ENCODE results near the gene TRAF3IP1.
A peak's percentile ranks its signal among the peaks of the same experiment; 100 is the strongest.

The TRAF3IP1 gene

GRCh38 chr2:238289574-238289973 is 30.7 kb upstream of the TRAF3IP1 start:
- H3K4me3 ChIP-seq (ENCODE audit: low read depth, low read length): peak overlapping the region; percentile 85
- DNase-seq (ENCODE audit: low read depth): no peak
- TF ChIP-seq CTCF (IDR thresholded peaks at IDR 0.05; ENCODE audit: low read depth, low read length, missing control alignments): no peak

GRCh38 chr2:238290091-238290509 is 30.2 kb upstream of the TRAF3IP1 start:
- DNase-seq (ENCODE audit: low read depth): no peak
- no peak for TF ChIP-seq CTCF (IDR thresholded peaks at IDR 0.05; ENCODE audit: low read depth, low read length, missing control alignments)
- H3K4me3 ChIP-seq (ENCODE audit: low read depth, low read length): no peak overlapping the region

- no peak for TF ChIP-seq CTCF (IDR thresholded peaks at IDR 0.05; ENCODE audit: low read depth, low read length, missing control alignments)
- H3K4me3 ChIP-seq (ENCODE audit: low read depth, low read length): no peak overlapping the region
- no peak for DNase-seq (ENCODE audit: low read depth)
Measured at GRCh38 chr2:238290715-238291549, 29.4 kb upstream of the TRAF3IP1 start.

- no peak for TF ChIP-seq CTCF (IDR thresholded peaks at IDR 0.05; ENCODE audit: low read depth, low read length, missing control alignments)
- no peak overlapping the region for H3K4me3 ChIP-seq (ENCODE audit: low read depth, low read length)
- no peak for DNase-seq (ENCODE audit: low read depth)
Measured at GRCh38 chr2:238291550-238292281, 28.6 kb upstream of the TRAF3IP1 start.

DNA sequence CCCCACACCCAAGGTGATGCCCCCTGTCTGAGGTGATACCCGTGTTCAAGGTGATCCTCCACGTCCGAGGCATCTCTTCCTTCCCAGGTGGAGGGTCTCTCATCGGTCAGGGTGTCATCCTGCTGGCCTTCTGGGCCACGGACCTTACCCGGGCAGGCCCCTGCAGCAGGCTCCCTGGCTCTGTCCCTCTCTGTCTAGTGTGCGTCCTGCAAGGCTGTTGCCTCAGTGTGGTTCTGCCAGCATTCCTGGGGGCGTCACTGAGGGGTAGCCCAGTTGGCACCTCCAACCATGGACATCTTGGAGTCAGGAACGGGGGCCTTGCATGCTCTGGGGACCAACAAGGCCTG is 26.3 kb upstream of the TRAF3IP1 start:
- H3K4me3 ChIP-seq (ENCODE audit: low read depth, low read length): no peak overlapping the region
- no peak for TF ChIP-seq CTCF (IDR thresholded peaks at IDR 0.05; ENCODE audit: low read depth, low read length, missing control alignments)
- no peak for DNase-seq (ENCODE audit: low read depth)

- DNase-seq (ENCODE audit: low read depth): no peak
Measured at GRCh38 chr2:238294393-238295143, 25.8 kb upstream of the TRAF3IP1 start.

More at GRCh38 chr2:238294393-238295143, 25.8 kb upstream of the TRAF3IP1 start:
- TF ChIP-seq CTCF (IDR thresholded peaks at IDR 0.05; ENCODE audit: low read depth, low read length, missing control alignments): no peak
- H3K4me3 ChIP-seq (ENCODE audit: low read depth, low read length): no peak overlapping the region
